ENCODE data around the gene CDK18.

Gene CDK18

GRCh38 chr1:205515781-205516253 lies 11.3 kb downstream of the CDK18 start:
- no peak overlapping the region for H3K4me2 ChIP-seq (ENCODE audit: low read depth, low read length)
- no peaks in the 10 kb centered on the region for H3F3A ChIP-seq (ENCODE audit: insufficient read depth, low read length)
- no peaks in the 10 kb centered on the region for H3K9me2 ChIP-seq (replicated peaks; ENCODE audit: insufficient read depth, low read length)
- H2AFZ ChIP-seq (ENCODE audit: low read length) = no peak overlapping the region
- no peak overlapping the region for H3K27ac ChIP-seq (ENCODE audit: low read length)
- no peaks in the 10 kb centered on the region for H3K27me3 ChIP-seq (replicated peaks; ENCODE audit: insufficient read depth, low read length)
- TF ChIP-seq EZH2phosphoT487 (IDR thresholded peaks at IDR 0.05; ENCODE audit: low read length) (no peak), CTCF (IDR thresholded peaks at IDR 0.05; ENCODE audit: low read length) (no peak), EZH2 (optimal IDR thresholded peaks at IDR 0.05; ENCODE audit: low read depth, low read length) (no peak)
- H3K4me3 ChIP-seq (ENCODE audit: low read length) = no peak overlapping the region
- H3K9ac ChIP-seq (ENCODE audit: low read length) = no peak overlapping the region
- no peaks in the 10 kb centered on the region for H3K79me2 ChIP-seq (ENCODE audit: low read length)
- no peak for DNase-seq
- H3K4me1 ChIP-seq (ENCODE audit: low read length) = no peaks in the 10 kb centered on the region
- H3K36me3 ChIP-seq (replicated peaks; ENCODE audit: insufficient read depth, low read length) = no peaks in the 10 kb centered on the region
- H3K9me3 ChIP-seq (replicated peaks; ENCODE audit: insufficient read depth, low read length) = no peaks in the 10 kb centered on the region
- no peaks in the 10 kb centered on the region for H4K20me1 ChIP-seq (ENCODE audit: insufficient read depth, low read length)

GRCh38 chr1:205516362-205516761 lies 11.9 kb downstream of the CDK18 start:
- Histone ChIP-seq H3F3A (ENCODE audit: insufficient read depth, low read length) (no peaks in the 10 kb centered on the region), H2AFZ (ENCODE audit: low read length) (no peak overlapping the region), H4K20me1 (ENCODE audit: insufficient read depth, low read length) (no peaks in the 10 kb centered on the region), H3K4me2 (ENCODE audit: low read depth, low read length) (no peak overlapping the region), H3K79me2 (ENCODE audit: low read length) (no peaks in the 10 kb centered on the region), H3K4me1 (ENCODE audit: low read length) (no peaks in the 10 kb centered on the region), H3K27me3 (replicated peaks; ENCODE audit: insufficient read depth, low read length) (no peaks in the 10 kb centered on the region), H3K9me2 (replicated peaks; ENCODE audit: insufficient read depth, low read length) (no peaks in the 10 kb centered on the region), H3K36me3 (replicated peaks; ENCODE audit: insufficient read depth, low read length) (no peaks in the 10 kb centered on the region), H3K27ac (ENCODE audit: low read length) (no peak overlapping the region), H3K4me3 (ENCODE audit: low read length) (no peak overlapping the region), H3K9me3 (replicated peaks; ENCODE audit: insufficient read depth, low read length) (no peaks in the 10 kb centered on the region), H3K9ac (ENCODE audit: low read length) (no peak overlapping the region)
- no peak for DNase-seq
- TF ChIP-seq EZH2 (optimal IDR thresholded peaks at IDR 0.05; ENCODE audit: low read depth, low read length) (no peak), EZH2phosphoT487 (IDR thresholded peaks at IDR 0.05; ENCODE audit: low read length) (no peak), CTCF (IDR thresholded peaks at IDR 0.05; ENCODE audit: low read length) (no peak)

- TF ChIP-seq EZH2 (optimal IDR thresholded peaks at IDR 0.05; ENCODE audit: low read depth, low read length) = no peak
- no peaks in the 10 kb centered on the region for H3K9me2 ChIP-seq (replicated peaks; ENCODE audit: insufficient read depth, low read length)
- H3K9ac ChIP-seq (ENCODE audit: low read length) = no peak overlapping the region
- H3K9me3 ChIP-seq (replicated peaks; ENCODE audit: insufficient read depth, low read length) = no peaks in the 10 kb centered on the region
- 0 out of 2 replicates have a peak, but pooled peaks cover 6% of the 10 kb centered on the region for H3K27me3 ChIP-seq (replicated peaks; ENCODE audit: insufficient read depth, low read length)
- H3K4me1 ChIP-seq (ENCODE audit: low read length) = no peaks in the 10 kb centered on the region
- H2AFZ ChIP-seq (ENCODE audit: low read length) = no peak overlapping the region
- no peaks in the 10 kb centered on the region for H4K20me1 ChIP-seq (ENCODE audit: insufficient read depth, low read length)
- H3K36me3 ChIP-seq (replicated peaks; ENCODE audit: insufficient read depth, low read length) = no peaks in the 10 kb centered on the region
- no peaks in the 10 kb centered on the region for H3F3A ChIP-seq (ENCODE audit: insufficient read depth, low read length)
- no peak overlapping the region for H3K4me3 ChIP-seq (ENCODE audit: low read length)
- no peaks in the 10 kb centered on the region for H3K79me2 ChIP-seq (ENCODE audit: low read length)
- no peak for DNase-seq
- H3K4me2 ChIP-seq (ENCODE audit: low read depth, low read length) = no peak overlapping the region
- no peak overlapping the region for H3K27ac ChIP-seq (ENCODE audit: low read length)
Measured at GRCh38 chr1:205517288-205517687, 12.8 kb downstream of the CDK18 start.

- no peaks in the 10 kb centered on the region for H3K4me1 ChIP-seq (ENCODE audit: low read length)
- no peaks in the 10 kb centered on the region for H3F3A ChIP-seq (ENCODE audit: insufficient read depth, low read length)
- TF ChIP-seq CTCF (IDR thresholded peaks at IDR 0.05; ENCODE audit: low read length) (no peak), EZH2 (optimal IDR thresholded peaks at IDR 0.05; ENCODE audit: low read depth, low read length) (no peak), EZH2phosphoT487 (IDR thresholded peaks at IDR 0.05; ENCODE audit: low read length) (no peak)
- H3K9me2 ChIP-seq (replicated peaks; ENCODE audit: insufficient read depth, low read length) = no peaks in the 10 kb centered on the region
- no peak overlapping the region for H3K4me2 ChIP-seq (ENCODE audit: low read depth, low read length)
- no peak overlapping the region for H3K27ac ChIP-seq (ENCODE audit: low read length)
- DNase-seq = no peak
- no peaks in the 10 kb centered on the region for H4K20me1 ChIP-seq (ENCODE audit: insufficient read depth, low read length)
- no peak overlapping the region for H3K4me3 ChIP-seq (ENCODE audit: low read length)
- H3K9me3 ChIP-seq (replicated peaks; ENCODE audit: insufficient read depth, low read length) = no peaks in the 10 kb centered on the region
- no peaks in the 10 kb centered on the region for H3K36me3 ChIP-seq (replicated peaks; ENCODE audit: insufficient read depth, low read length)
- H3K79me2 ChIP-seq (ENCODE audit: low read length) = no peaks in the 10 kb centered on the region
- H3K27me3 ChIP-seq (replicated peaks; ENCODE audit: insufficient read depth, low read length) = 0 out of 2 replicates have a peak, but pooled peaks cover 9% of the 10 kb centered on the region
- H3K9ac ChIP-seq (ENCODE audit: low read length) = no peak overlapping the region
- no peak overlapping the region for H2AFZ ChIP-seq (ENCODE audit: low read length)
Measured at GRCh38 chr1:205517763-205518162, 13.3 kb downstream of the CDK18 start.
